ENCODE measurements around the gene METTL15.

GRCh38 chr11:28231475-28231874, 123.3 kb downstream of the METTL15 start:
- TF ChIP-seq CTCF (IDR thresholded peaks at IDR 0.05; ENCODE audit: low read length) (no peak), EZH2phosphoT487 (IDR thresholded peaks at IDR 0.05; ENCODE audit: low read length) (no peak), EZH2 (optimal IDR thresholded peaks at IDR 0.05; ENCODE audit: low read depth, low read length) (no peak)

Measured in MM.1S (cell line).